Ishikawa (cell line): ENCODE results near the gene DIS3L2.

Source experiments
- CEBPB ChIP-seq: IDR thresholded peaks from 2 replicates; pipeline ENCODE4 v1.6.1; 2012
- CREB1 ChIP-seq: IDR thresholded peaks from 2 replicates; pipeline ENCODE4 v1.6.1; 2012; ENCODE audit warnings: low read depth
- EGR1 ChIP-seq: IDR thresholded peaks from 2 replicates; pipeline ENCODE4 v1.6.1; 2012
- EP300 ChIP-seq: IDR thresholded peaks from 2 replicates; pipeline ENCODE4 v1.6.1; 2012; ENCODE audit warnings: borderline replicate concordance
- FOXM1 ChIP-seq: IDR thresholded peaks from 2 replicates; pipeline ENCODE4 v1.6.1; 2012; ENCODE audit warnings: low read depth, borderline replicate concordance
- NFIC ChIP-seq: IDR thresholded peaks from 2 replicates; pipeline ENCODE4 v1.6.1; 2012
- RAD21 ChIP-seq: IDR thresholded peaks from 2 replicates; pipeline ENCODE4 v1.6.1; 2012; ENCODE audit warnings: low read depth
- TAF1 ChIP-seq: IDR thresholded peaks from 2 replicates; pipeline ENCODE4 v1.6.1; 2012; ENCODE audit warnings: low read depth, mild to moderate bottlenecking
- TCF12 ChIP-seq: IDR thresholded peaks from 2 replicates; pipeline ENCODE4 v1.6.1; 2012; ENCODE audit warnings: low read depth
- TEAD4 ChIP-seq: IDR thresholded peaks from 2 replicates; pipeline ENCODE4 v1.6.1; 2012
- YY1 ChIP-seq: IDR thresholded peaks from 2 replicates; pipeline ENCODE4 v1.6.1; 2012; ENCODE audit warnings: low read depth
- ZBTB7A ChIP-seq: IDR thresholded peaks from 2 replicates; pipeline ENCODE4 v1.6.1; 2012; ENCODE audit warnings: low read depth
- TF ChIP-seq, protein P1 (sequence below): IDR thresholded peaks from 2 replicates; pipeline ENCODE4 v1.6.1; 2012; ENCODE audit warnings: low read depth, mild to moderate bottlenecking
- TF ChIP-seq, protein P2 (sequence below): IDR thresholded peaks from 2 replicates; pipeline ENCODE4 v1.6.1; 2012
- TF ChIP-seq, protein P3 (sequence below): IDR thresholded peaks from 2 replicates; pipeline ENCODE4 v1.6.1; 2012

DIS3L2 gene

DNA sequence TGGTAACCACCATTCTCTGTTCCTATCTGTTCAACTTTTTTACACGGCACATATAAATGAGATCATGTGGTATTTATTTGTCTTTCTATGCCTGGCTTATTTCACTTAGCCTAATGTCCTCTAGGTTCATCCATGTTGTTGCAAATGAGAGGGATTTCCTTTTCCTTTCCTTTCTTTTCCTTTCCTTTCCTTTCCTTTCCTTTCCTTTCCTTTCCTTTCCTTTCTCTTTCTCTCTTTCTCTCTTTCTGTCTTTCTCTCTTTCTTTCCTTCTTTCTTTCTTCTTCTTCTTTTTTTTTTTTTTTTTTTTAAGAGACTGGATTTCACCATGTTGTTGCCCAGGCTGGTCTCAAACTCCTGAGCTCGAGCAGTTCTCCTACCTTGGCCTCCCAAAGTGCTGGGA is 38.9 kb downstream of the DIS3L2 start:
- no peak for TF ChIP-seq YY1
- TF ChIP-seq TEAD4, result no peak

DNA sequence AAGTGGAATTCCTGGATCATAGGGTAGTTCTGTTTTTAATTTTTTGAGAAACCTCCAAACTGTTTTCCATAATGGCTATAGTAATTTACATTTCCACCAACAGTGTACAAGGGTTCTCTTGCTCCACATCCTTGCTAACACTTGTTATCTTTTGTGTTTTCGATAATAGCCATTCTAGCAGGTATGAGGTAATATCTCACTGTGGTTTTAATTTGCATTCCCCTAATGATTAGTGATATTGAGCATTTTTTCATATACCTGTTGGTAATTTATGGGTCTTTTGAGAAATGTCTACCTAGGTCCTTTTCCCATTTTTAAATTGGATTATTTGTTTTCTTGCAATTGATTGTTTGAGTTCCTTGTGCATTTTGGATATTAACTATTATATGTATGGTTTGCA is 39.6 kb downstream of the DIS3L2 start:
- TF ChIP-seq, protein P1, sequence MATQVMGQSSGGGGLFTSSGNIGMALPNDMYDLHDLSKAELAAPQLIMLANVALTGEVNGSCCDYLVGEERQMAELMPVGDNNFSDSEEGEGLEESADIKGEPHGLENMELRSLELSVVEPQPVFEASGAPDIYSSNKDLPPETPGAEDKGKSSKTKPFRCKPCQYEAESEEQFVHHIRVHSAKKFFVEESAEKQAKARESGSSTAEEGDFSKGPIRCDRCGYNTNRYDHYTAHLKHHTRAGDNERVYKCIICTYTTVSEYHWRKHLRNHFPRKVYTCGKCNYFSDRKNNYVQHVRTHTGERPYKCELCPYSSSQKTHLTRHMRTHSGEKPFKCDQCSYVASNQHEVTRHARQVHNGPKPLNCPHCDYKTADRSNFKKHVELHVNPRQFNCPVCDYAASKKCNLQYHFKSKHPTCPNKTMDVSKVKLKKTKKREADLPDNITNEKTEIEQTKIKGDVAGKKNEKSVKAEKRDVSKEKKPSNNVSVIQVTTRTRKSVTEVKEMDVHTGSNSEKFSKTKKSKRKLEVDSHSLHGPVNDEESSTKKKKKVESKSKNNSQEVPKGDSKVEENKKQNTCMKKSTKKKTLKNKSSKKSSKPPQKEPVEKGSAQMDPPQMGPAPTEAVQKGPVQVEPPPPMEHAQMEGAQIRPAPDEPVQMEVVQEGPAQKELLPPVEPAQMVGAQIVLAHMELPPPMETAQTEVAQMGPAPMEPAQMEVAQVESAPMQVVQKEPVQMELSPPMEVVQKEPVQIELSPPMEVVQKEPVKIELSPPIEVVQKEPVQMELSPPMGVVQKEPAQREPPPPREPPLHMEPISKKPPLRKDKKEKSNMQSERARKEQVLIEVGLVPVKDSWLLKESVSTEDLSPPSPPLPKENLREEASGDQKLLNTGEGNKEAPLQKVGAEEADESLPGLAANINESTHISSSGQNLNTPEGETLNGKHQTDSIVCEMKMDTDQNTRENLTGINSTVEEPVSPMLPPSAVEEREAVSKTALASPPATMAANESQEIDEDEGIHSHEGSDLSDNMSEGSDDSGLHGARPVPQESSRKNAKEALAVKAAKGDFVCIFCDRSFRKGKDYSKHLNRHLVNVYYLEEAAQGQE, result no peak
- TF ChIP-seq CREB1 (no peak), CEBPB (no peak), TAF1 (no peak), EP300 (no peak), YY1 (no peak)
- TF ChIP-seq, protein P2, sequence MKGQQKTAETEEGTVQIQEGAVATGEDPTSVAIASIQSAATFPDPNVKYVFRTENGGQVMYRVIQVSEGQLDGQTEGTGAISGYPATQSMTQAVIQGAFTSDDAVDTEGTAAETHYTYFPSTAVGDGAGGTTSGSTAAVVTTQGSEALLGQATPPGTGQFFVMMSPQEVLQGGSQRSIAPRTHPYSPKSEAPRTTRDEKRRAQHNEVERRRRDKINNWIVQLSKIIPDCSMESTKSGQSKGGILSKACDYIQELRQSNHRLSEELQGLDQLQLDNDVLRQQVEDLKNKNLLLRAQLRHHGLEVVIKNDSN, result no peak

DNA sequence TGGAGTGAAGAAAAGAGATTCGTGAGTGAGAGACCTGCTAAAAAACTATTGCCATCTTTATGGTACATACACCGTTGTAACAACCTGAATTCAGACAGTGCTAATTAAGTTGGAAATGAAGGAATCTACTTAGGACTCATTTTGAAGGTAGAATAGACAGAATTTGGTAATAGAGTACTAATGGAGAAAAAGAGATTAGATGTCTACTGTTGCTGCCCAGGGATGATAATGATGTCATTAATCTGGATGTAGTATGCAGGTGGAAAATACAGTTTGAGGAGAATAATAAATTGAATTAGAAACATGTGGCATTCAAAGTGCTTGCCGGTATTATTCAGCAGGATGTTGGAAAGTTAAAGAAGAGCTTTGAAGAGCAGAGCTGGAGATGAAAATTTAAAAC is 44.7 kb downstream of the DIS3L2 start:
- TF ChIP-seq CEBPB, result no peak
- no peak for TF ChIP-seq RAD21
- no peak for TF ChIP-seq NFIC
- TF ChIP-seq ZBTB7A, result no peak
- TF ChIP-seq, protein P1, result no peak
- no peak for TF ChIP-seq CREB1
- no peak for TF ChIP-seq EP300
- TF ChIP-seq FOXM1, result no peak
- no peak for TF ChIP-seq TAF1
- no peak for TF ChIP-seq TCF12
- TF ChIP-seq, protein P3, sequence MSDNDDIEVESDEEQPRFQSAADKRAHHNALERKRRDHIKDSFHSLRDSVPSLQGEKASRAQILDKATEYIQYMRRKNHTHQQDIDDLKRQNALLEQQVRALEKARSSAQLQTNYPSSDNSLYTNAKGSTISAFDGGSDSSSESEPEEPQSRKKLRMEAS, result no peak
- TF ChIP-seq EGR1, result no peak
- no peak for TF ChIP-seq TEAD4
- no peak for TF ChIP-seq YY1
- TF ChIP-seq, protein P2, result no peak

DNA sequence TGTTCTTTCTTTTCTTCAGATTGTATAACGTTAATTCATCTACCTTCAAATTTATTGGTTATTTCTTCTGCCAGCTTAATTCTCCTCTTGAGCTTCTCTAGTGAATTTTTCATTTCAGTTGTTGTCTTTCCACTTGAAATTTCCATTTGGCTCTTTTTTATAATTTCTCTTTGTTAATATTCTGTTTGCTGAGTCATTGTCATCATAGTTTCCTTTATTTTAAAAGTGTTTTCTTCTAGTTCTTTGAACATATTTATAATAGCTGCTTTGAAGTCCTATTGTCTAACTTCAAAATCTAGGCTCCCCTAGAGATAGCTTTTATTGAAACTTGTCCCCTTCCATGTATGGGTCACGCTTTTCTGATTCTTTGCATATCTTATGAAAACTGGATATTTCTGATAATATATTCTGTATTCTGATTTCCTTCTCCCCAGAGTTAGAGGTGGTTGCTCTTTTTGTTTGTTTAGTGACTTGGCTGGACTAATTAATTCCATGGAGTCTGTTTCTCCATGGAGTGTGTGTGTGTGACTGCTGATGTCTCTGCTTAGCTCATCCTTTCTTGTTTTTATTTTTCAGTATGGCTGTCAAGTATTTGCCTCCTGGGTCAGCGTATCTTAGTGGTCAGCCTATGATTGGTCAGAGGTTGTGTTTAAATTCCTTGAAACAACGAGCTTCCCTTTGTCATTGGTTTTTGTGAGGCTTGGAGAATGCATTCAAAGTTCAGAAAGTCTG is 47.6 kb downstream of the DIS3L2 start:
- TF ChIP-seq RAD21 (no peak), CEBPB (no peak), NFIC (no peak), YY1 (no peak), ZBTB7A (no peak), TEAD4 (no peak), TAF1 (no peak), TCF12 (no peak), FOXM1 (no peak), EGR1 (no peak), CREB1 (no peak), EP300 (no peak)
- TF ChIP-seq, protein P3, result no peak
- TF ChIP-seq, protein P1, result no peak
